Activated CD4-positive, alpha-beta T cell treated with anti-CD3 and anti-CD28 coated beads for 48 hours (primary cell): ENCODE measurements around the gene TMEM236.

Source experiments
- DNase-seq: peaks from one replicate; pipeline ENCODE4 v3.0.0-alpha.2; 2020

Gene TMEM236

DNA sequence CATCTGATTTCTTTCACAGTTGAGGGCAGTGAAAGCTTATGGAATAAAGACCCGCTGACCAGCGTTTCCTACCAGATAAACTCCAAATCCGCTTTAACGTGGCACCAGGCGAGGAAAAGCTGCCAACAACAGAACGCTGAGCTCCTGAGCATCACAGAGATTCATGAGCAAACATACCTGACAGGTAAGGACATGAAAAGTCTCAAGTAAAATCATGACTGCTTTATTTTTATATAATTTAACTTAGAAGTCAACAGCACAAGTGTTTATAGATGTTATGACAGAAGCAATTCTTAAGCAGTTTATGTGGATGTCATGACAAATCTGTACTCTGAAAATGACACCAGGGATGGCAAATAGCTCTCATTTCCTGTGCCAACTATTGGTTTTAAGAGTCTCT, 81.7 kb downstream of the TMEM236 start:
- no peak for DNase-seq

DNA sequence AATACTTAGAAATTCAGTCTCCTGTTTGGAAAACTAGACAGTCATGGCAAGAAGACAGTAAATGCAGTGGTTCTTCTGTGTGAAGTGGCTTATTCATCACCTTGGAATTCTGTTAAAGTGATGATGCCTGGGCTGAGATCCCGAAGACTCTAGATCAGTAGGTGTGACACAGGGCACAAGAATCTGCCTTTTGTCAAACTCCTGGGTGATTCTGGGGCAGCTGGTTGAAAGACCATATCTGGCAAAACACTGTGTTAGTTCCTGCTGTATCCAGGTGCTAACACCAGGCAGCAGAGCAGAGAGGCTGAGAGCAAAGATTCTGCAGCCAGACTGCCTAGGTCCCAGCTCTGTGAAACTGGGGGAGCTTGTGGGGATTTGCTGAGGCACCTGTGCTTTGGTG, 83.7 kb downstream of the TMEM236 start:
- DNase-seq: no peak

DNA sequence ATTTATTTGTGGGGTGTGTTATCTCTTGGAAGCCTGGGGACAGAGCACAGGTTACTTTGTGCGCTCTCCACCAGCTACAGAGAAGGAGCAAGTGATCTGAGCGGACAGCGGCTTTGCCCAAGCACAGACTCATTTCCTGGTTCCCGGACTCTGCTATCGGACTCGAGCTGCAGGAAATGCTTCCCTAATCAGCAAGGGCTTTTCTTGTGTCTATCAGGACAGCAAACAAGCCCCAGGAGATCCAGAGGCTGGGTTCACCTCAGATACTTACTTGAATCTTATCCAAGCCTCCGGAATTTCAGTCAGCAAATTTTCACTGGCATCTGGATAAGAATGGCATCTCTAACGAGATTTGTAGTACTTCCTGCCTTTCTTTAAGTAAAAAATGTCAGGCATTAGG, 84.9 kb downstream of the TMEM236 start:
- no peak for DNase-seq

DNA sequence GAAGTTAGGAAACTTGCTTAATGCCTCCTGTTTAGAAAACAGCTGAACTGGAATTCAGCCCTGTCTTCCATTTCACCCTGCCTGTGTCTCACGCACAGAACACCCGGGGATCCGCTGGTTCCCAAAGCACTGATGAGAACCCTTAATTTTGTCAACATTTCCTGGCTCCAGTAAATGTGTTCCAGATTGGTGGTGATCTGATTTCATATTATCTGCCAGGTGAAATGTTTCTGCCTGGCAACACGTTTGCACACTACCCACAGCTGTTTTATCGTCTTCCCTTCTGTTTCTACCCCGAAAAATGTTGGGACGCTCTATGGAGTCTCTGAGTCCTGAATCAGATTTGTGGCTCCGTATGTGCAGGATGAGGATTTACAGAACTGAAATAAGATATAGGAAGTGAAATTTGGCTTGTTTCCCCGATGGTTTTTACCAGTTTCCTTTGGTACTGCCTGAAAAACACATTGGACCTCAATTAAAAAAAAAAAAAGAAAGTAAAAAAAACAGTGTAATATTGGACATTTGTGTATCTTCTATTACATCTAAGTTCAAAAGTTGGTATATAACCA, 86.2 kb downstream of the TMEM236 start:
- no peak for DNase-seq

DNA sequence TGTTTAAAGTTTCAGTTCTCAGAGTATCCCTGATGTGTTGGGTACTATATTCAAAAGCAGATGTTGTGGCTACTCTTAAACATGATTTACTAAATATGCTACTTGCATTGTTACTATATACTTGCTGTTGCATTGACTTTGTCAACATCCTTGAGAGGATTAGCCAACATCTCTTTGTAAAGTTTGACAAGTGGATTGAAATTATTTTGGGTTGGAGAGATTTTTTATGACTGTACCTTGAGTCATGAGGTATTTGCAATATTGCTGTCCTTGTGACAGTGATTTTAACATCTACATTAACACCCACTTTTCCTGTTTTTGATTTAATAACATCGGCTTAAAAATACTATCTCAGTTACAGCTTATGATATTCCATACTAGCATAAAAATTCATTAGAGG, 89.0 kb downstream of the TMEM236 start:
- no peak for DNase-seq

DNA sequence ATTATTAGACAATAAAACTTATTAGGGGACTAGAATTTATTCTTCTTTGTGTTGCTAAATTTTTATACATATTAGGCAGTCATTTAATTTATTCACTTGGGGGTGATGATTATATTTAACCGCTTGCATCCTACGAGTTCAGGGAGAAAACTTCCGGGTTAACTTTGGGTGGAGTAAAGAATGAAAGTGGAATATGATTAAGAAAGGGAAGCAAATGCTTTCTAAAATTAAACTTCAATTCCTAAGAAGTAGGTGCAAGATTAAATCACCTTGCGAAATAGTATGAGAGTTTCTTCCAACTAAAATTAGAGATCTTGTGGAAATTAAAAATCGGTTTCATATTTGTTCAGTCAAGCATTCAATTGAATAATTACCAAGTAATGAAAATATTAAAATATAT, 90.6 kb downstream of the TMEM236 start:
- no peak for DNase-seq

DNA sequence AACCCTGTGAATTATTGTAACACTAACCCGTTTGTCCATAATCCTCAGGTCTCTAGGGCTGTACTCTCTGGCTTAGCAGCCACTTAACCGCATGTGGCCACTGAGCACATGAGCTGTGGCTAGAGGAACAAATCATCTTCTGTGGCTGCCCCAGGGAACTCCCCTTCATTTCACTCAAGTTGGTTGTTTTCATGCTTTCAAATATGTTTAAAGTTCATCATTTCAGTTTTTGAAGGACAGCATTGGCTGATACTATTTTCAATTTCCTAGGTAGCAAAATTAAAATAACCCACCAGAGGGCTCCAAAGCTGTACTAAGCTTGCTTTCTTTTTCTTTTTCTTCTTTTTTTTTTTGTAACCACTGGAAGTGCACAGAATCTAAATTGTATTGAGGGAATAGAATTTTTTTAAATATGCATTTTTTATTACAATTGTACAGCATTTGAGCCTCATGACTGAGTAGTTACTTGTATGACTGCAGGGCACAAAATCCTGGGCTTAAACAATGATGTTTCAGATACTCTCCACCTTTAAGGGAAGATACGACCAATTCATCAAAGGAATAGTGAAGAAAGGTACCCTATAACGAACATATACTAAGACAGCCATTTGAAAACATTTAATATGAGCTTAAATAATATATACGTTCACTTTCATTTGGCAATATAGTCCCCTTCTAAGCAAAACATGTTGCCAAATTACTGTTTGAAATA, 95.7 kb downstream of the TMEM236 start:
- DNase-seq: no peak

GRCh38 chr10:17848646-17849045, 96.6 kb downstream of the TMEM236 start:
- DNase-seq: no peak
